HG03025 (cell line): ENCODE results near the gene LENG1.
"Not testable (repeated sequence)": the region's sequence is repeated elsewhere in the genome, so short reads cannot be mapped to it uniquely, and the experiment has no call there.

Experiments used
- ATAC-seq: cut with Tn5 transposase; IDR thresholded peaks from one replicate; pipeline ENCODE4 v1.9.1; 2021; ENCODE audit warnings: mild to moderate bottlenecking, moderate library complexity; ENCODE audit not compliant: unreplicated experiment, low FRiP score

LENG1 gene

DNA sequence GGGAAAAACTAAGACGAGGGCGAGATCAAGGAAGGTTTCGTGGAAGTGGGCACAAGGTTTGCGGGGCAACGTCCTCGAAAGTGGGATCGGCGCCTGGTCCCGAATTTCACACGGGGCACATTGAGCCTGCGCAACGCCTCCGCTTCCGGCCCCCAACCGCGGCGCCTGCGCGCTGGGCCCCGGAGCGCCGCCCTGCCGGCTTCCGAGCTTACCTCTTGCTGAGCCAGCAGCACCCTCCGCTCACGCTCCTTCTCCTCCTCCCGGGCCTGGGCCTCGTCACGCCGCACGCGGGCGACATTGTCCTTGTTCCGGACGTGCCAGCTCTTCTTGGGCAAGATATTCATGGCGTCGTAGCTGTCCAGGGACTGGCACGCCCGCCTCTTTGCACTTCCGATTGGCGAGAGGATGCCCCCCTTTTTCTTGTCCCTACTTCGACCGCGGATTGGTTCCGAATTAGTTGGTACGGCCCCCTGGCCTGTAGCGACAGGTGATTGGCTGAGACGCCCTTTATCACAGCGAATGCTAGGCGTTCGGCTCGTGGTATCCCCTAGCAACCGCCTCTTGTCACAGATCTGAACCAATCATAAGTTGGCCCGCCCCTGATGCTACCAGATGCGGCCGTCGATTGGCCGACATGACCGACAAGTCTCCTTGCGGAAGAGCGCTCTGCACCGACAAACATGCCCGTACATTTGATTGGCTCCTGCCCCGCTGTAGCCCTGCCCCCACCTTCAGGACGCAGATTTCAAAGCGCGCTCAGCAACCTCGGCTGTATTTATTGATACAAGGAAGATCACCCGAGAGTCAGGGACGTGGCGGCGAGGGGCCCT, at the start of gene LENG1:
TSS of gene LENG1 (minus strand) at position 370 of the 830 bp plus-strand sequence. CDS start at position 344, 26 bp downstream.
- peak; percentile 80 for ATAC-seq

- no peak for ATAC-seq
These were observed 49.2 kb upstream of the LENG1 start for GRCh38 chr19:54208784-54209057.

DNA sequence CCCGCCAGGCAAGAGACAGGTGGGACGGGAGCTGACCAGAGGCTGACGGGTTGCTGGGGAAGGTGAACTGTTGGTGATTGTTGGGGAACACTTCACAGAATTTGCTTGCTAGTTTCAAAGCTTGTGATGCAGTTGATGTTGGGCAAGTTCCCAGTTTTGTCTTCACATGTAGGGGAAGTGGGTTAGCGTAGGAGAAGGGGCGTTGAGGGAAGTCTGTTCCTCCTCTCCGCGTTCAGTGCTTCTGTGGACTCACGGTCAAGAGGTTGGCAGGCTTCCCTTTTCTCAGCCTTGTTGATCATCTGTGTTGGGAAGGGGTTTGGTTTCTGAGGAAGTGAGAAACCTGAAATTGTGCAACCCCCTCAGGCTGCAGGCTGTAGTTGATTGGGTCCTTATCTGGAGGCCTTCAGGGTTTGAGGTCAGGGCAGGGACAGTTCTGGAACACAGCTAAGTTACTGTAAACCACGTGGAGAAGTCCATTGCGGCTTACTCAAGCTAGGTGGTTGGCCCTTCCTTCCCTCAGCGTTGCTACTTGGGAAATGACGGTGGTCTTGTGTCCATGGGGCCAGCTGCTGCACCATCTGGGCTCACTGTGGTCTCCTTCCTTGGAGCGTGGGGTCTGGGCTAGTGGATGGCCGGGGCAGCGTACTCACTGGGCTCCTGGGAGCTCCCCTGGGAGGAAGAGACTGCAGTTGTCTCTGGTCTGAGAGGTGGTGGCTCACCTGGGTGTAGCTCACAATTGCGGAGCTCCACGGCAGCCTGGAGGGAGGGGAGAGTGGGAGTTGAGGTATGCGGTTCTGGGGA, 48.7 kb upstream of the LENG1 start:
- ATAC-seq = peak; percentile 36

- ATAC-seq = no peak
These were observed 48.1 kb upstream of the LENG1 start for GRCh38 chr19:54207676-54207982.

- ATAC-seq = not testable (repeated sequence)
These were observed 47.7 kb upstream of the LENG1 start for GRCh38 chr19:54207193-54207592.

DNA sequence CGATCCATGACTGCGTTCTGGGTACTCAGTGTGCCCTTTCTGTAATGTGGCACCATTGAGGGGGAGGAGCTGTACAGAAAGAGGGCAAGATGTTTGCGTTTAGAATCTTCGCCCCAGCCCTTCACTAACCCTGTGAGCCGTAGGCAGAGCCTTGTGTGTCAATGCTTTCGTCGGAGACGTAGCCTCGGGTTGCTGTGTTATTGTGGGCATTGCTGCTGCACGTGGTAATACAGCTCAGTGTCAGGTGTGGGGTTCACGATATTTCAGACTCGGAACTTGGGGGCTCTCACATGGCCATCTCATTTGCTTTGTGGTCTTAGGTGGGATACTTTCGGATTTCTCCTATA, 47.3 kb upstream of the LENG1 start:
- no peak for ATAC-seq

GRCh38 chr19:54206030-54206830, 46.7 kb upstream of the LENG1 start:
- ATAC-seq = no peak

DNA sequence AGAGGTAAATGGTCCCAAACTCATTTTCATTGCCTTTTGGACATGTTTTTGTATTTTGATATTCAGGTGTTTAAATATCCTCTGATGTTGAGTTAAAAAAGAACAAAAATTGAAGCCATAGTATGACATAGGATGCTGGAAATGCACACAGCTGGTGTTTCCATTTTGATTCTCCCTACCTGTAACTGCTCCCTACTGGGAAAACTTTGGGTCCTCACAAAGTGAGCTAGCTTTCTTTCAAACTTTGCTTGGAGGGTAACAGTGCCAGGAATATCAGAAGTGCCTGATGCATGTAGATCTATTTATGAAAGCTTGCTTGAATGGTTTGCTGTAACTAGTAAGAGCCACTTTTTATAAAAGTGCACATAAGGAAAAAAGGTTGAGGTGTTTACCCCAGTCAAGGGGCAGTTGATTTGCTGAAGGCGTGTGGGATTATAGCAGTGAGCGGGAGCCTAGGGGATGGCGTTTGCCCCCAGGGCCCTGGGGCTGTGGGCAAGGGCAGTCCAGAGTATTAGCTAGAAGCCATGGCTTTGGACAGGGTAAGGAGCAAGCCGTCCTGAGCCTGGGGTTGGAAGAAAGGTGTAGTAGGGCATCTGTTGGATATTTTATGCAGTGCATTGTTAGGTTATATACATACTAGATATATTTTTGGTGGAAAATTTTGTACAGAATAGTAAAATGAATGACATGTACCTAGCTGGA, 45.4 kb upstream of the LENG1 start:
- no peak for ATAC-seq

DNA sequence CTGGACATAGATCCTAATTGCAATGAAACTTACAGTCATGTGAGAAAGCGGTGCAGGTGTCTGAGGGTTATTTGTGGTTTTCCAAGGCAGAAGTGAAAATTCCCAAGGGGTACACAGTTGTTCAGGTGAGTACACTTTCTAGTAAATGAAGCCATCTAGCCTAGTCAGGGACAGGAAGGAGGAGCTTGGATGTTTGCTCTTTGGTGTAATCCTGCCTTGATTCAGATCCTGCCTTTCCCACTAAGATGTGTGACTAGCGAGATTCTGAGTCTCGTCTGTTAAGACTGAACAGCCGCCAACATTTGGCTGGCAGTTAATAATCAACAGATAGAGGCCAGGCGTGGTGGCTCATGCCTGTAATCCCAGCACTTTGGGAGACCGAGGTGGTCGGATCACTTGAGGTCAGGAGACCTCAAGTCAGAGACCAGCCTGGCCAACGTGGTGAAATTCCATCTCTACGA, 43.7 kb upstream of the LENG1 start:
- ATAC-seq = no peak

- no peak for ATAC-seq
These were observed 42.5 kb upstream of the LENG1 start for GRCh38 chr19:54201980-54202379.

DNA sequence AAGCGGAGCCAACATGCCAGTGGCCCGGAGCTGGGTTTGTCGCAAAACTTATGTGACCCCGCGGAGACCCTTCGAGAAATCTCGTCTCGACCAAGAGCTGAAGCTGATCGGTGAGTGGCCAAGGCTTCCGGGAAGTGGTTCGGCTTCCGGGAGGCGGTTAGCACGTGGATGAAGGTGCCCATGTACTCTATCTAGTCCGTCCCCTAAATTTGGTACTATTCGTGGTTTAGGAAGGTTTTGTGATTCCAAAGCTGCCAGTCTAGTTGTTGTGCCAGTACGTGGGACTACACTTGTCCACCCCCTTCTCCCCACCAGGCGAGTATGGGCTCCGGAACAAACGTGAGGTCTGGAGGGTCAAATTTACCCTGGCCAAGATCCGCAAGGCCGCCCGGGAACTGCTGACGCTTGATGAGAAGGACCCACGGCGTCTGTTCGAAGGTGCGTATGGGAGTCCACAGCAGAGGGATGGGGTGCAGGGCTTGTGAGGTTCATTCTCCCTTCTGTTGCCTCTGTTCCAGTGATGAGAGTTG, 41.7 kb upstream of the LENG1 start:
- ATAC-seq = no peak

DNA sequence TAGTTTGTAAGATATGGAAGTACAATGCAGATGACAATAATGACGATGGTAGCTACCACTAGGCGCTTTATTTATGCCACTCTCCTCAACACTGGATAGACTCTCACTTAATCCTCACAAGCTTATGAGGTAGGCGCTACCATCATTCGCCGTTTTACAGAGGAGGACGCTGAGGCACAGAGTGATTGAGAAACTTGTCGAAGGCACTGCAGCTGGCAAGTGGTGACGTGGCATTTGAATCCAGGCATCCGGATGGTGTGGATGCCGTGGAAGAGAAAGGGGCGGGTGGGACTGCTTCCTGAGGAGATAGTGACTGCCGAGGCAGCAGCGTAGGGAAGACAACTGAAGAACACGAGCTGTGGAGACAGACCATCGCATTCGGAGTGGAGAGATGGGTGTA, 39.9 kb upstream of the LENG1 start:
- no peak for ATAC-seq

DNA sequence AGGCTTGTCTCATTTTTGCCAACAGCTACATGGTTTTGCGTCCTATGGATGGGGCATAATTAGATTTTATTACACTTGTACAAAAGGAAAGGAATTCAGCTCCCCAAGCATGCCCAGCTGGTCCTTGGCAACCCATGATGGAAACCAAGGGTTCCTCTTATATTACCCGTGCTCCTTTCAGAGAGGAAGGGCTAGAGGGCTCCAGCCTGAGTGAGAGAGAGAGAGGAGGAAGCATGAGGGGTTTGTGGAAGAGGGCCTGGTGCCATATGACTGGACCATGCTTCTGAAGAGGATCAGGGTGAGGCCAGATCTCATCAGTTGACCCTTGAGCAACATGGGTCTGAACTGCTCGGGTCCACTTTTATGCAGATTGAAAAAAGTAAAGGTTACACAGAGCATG, 37.6 kb upstream of the LENG1 start:
- no peak for ATAC-seq

DNA sequence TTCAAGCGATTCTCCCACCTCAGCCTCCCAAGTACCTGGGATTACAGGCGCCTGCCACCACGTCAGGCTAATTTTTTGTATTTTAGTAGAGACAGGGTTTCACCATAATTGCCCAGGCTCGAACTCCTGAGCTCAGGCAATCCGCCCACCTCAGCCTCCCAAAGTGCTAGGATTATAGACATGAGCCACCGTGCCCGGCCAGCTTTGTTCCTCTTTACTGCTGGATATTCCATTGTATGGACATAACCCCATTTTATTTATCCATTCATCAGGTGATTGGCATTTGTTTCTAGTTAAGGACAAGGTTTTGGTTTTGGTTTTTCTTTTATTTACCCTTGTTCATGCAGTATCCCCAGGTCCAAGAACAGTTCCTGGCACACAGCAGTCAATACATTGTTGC, 37.0 kb upstream of the LENG1 start:
- no peak for ATAC-seq

DNA sequence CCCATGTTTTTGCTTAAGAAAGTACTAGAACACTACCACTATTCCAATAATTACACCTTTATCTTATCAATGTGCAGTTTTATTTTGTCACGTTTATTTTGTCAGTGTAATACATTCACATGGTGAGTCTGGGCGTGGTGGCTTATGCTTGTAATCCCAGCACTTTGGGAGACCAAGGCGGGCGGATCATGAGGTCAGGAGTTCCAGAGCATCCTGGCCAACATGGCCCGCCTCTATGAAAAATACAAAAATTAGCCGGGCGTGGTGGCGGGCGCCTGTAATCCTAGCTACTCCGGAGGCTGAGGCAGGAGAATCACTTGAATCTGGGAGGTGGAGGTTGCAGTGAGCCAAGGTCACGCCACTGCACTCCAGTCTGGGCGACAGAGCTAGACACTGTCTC, 34.9 kb upstream of the LENG1 start:
- ATAC-seq = not testable (repeated sequence)

DNA sequence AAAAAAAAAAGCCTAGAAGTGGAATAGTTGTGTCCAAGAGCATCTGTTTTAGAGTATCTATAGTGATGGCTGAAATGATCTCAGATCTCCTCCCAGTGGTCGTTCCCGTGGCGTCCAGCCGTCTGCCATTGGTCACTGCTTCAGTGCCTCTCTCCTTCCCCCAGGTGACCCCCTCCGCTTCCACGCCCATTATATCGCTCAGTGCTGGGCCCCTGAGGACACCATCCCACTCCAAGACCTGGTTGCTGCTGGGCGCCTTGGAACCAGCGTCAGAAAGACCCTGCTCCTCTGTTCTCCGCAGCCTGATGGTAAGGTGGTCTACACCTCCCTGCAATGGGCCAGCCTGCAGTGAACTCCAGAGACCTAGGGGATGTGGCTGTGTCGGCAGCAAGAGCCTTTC, 33.5 kb upstream of the LENG1 start:
- no peak for ATAC-seq

DNA sequence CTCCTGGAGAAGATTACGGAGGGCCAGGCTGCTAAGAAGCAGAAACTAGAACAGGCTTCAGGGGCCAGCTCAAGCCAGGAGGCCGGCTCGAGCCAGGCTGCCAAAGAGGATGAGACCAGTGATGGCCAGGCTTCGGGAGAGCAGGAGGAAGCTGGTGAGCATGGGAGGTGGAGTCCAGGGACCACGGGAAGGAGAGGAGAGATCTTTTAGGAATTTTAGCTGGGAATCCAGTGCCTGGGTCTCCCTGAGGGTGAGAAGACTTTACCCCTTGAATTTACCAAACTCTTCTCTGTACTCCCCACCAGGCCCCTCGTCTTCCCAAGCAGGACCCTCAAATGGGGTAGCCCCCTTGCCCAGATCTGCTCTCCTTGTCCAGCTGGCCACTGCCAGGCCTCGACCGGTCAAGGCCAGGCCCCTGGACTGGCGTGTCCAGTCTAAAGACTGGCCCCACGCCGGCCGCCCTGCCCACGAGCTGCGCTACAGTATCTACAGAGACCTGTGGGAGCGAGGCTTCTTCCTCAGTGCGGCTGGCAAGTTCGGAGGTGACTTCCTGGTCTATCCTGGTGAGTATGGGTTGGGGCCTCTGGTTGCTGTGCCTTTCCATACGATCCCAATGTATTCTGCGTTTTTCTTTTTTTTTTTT, 32.4 kb upstream of the LENG1 start:
- ATAC-seq = no peak

- peak; percentile 19 for ATAC-seq
These were observed 31.7 kb upstream of the LENG1 start, which contains the start of gene TSEN34 for GRCh38 chr19:54191011-54191810. TSEN34 (plus strand) TSS chr19:54191308; CDS start chr19:54191365, 57 bp downstream.

GRCh38 chr19:54190503-54191010, 31.0 kb upstream of the LENG1 start:
- ATAC-seq = peak; percentile 44
